ENCODE measurements around the gene OR7C2.

GRCh38 chr19:14933506-14933905 lies 7.8 kb upstream of the OR7C2 start:
- TF ChIP-seq CTCF (IDR thresholded peaks at IDR 0.05), result no peak
- no peak for TF ChIP-seq E2F1 (CRISPR knock-in tag; IDR thresholded peaks at IDR 0.05)
- no peak for TF ChIP-seq ATF3 (CRISPR knock-in tag; conservative IDR thresholded peaks at IDR 0.05)
- TF ChIP-seq MYBL2 (CRISPR knock-in tag; IDR thresholded peaks at IDR 0.05), result no peak
- no peak for TF ChIP-seq SMAD4 (CRISPR knock-in tag; IDR thresholded peaks at IDR 0.05)
- TF ChIP-seq NFYB (CRISPR knock-in tag; conservative IDR thresholded peaks at IDR 0.05; ENCODE audit: low read depth), result no peak
- no peak for TF ChIP-seq NFE2L1 (CRISPR knock-in tag; IDR thresholded peaks at IDR 0.05)
- TF ChIP-seq JUN (CRISPR knock-in tag; IDR thresholded peaks at IDR 0.05), result no peak
- TF ChIP-seq RELA (CRISPR knock-in tag; IDR thresholded peaks at IDR 0.05; ENCODE audit: borderline replicate concordance), result no peak
- TF ChIP-seq ESRRA (CRISPR knock-in tag; IDR thresholded peaks at IDR 0.05; ENCODE audit: borderline replicate concordance), result no peak
- no peak for TF ChIP-seq CREB1 (CRISPR knock-in tag; IDR thresholded peaks at IDR 0.05)
- TF ChIP-seq FOXK1 (CRISPR knock-in tag; IDR thresholded peaks at IDR 0.05), result no peak
- TF ChIP-seq ATF1 (CRISPR knock-in tag; IDR thresholded peaks at IDR 0.05), result no peak
- no peak for TF ChIP-seq ZNF317 (CRISPR knock-in tag; IDR thresholded peaks at IDR 0.05; ENCODE audit: borderline replicate concordance, low read depth)
